ENCODE measurements around the gene ABCG1.

ABCG1 gene

DNA sequence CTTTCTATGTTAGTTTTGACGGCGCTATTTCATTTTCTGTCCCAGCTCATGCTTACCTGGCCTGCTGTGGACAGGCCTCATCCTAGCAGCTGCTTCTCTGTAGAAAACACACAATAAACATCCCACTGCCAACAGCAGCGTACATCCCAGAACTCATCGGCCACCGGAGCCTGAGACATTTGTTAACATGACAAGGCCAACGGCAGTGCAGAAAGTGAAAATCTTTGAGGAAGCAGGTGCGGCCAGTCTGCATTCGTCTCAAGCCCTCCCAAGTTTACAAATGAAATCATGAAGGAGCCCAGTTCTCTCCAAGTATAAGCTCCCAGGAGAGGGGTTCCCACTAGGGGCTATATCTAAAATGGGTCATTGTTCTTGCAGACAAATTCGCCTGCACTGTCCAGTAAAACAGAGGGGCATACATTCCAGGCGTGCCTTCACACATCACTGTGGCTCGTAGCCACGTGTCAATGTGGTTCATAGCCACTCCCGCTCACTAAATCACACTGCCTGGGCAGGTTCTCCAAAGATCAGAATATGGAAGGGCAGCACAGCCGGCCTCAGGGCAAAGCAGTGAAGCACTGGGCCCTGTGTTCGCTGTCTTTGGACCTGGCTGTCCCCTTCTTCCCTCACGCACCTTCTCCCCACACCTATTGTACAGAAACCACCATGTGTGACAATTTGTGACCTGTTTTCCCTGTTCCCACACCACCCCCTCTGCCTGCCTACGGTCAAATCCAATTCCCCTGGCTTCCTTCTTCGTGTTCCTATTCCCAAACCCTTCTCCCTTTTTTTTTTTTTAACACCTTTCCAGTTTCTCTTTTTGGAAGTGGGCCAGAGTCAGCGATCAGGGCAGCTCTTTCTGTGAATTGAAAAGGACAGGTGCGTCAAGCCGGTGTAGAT lies 27.0 kb upstream of the ABCG1 start:
- no peak for DNase-seq

DNA sequence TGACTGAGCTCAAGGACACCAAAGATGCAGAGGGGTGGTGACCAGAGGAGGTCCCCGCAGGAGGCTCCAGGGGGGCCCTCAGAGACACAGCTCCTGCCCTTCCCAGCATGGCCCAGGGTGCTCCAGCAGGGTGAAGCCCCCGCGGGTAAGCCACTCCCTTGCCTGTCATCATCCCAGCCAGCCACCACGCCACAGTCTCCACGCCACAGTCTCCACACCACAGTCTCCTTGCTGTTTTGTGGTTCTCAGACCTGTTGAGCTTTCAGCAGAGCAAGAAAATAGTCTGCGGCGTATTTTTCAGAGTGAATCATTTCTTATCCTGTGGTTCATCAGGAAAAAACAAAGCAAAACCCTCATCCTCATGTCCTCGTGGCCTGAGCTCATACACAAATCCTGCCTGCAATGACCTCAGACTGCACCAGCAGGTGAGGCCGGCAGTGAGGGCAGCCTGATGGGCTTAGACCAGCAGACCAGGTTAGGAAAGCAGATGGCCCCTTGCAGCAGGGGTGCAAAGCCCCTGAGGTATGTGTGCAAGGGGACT lies 25.7 kb upstream of the ABCG1 start:
- no peak for DNase-seq

GRCh38 chr21:42193721-42194120 lies 25.2 kb upstream of the ABCG1 start:
- no peak for DNase-seq

- no peak for DNase-seq
These were observed 24.1 kb upstream of the ABCG1 start for GRCh38 chr21:42194863-42195262.

DNA sequence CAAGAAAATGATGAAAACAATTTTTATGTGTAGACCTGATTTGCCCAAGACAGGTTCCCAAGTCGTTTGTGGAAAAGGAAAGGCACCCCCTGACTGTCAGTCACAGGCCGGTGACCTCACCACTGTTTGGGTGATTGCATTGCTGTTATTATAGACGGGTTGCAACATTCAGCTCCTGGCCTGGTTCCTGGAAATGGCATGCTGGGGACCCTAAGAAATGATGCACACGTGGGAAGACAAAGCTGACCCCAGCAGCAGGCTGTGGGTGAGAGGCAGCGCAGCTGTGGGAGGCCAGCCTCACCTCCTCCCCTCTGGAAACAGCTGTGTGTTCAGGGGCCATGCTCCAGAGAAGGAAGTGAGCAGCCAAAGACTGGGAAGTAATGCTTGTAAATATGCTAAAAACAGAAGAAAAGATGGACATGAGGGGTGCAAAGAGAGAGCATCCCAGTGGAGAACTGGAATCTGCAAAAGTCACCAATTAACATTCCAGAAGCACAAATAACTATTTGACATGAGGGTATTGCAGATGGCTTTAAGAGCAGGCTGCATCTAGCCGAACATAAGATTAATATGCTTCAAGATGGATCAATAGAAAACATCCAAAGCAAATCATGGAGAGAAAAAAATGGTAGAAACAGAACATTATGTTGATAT lies 23.4 kb upstream of the ABCG1 start:
- no peak for DNase-seq

- DNase-seq, result no peak
These were observed 19.7 kb upstream of the ABCG1 start for GRCh38 chr21:42198929-42199867.

DNA sequence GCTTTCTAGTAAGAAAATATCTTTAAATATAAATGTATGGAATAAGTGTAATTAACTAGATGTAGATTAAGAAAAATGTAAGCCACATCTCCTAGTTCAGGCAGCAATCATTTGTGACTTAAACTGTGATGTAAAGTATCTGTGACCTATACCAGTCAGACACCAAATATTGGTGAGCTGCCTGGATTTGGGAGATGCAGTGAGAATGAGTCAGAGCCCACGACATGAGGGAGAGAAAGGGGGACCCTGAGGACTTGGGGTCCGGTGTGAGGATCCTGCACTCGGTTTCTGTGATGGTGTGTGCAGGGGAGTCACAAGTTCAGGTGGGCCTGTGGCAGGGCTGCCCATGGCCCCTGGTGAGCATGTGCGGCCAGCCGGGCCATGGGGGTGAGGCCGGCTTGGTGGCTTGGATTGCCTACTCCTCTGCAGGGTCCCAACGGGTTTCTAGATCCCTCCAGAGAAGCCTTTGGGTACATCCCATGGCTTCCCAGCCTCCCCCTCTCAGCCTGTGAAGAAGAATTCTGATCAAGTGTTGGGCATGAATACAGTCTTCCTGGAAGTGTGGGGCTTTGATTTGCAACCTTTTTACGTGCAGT lies 19.0 kb upstream of the ABCG1 start:
- DNase-seq, result no peak

- DNase-seq, result peak; percentile 40
These were observed 17.9 kb upstream of the ABCG1 start for GRCh38 chr21:42200906-42201614.

- no peak for DNase-seq
These were observed 17.3 kb upstream of the ABCG1 start for GRCh38 chr21:42201615-42202161.

GRCh38 chr21:42202321-42202720 lies 16.6 kb upstream of the ABCG1 start:
- DNase-seq, result no peak

GRCh38 chr21:42203321-42203720 lies 15.6 kb upstream of the ABCG1 start:
- DNase-seq, result no peak

DNA sequence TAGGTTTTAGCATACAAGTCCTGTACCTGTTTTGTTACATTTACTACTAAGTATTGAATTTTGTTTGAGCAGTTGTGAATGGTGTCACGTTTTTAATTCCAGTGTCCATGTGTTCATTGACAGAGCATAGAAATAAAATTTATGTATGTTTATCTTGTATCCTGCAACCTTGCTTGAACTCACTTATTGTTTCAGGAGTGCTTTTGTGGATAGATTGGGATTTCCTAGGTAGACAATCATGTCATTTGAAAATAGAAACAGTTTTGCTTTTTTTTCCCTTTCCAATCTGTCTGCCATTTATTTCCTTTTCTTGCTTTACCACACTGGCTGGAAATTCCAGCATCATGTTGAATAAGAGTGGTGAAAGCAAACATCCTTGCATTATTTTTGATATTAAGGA lies 15.0 kb upstream of the ABCG1 start:
- DNase-seq, result no peak

GRCh38 chr21:42207426-42207825 lies 11.5 kb upstream of the ABCG1 start:
- no peak for DNase-seq

GRCh38 chr21:42208036-42208435 lies 10.9 kb upstream of the ABCG1 start:
- DNase-seq, result no peak

DNA sequence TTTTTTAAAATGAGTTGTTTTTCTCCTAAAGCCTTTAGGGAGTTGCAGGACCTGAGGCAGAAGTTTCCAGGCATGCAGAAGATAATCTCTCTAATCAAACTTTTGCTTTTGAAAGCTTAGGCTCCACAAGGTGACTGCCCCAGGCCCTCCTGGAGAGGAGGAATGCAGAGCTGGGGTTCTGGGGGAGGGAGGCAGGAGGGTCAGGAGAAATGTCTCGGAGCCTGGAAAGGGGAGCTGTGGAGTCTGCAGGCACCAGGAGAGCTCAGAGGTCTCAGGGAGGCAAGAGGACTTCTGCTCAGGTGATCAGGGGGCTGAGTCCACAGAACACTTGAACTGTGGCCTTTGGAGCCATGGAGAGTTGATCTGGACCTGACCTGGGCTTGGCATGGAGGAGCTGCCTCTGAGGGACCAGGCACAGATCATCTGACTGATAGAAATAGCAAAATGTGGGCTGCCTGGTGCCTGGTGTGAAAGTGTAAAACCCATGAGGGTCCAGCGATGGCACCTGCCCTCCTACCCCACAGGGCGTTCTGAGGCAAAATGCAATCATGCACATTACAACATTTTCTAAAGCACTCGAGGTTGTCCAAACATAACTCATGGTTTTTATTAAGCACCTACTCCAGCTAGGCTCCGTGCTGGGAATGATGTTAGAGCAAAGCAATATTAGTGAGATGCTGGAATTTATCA lies 10.0 kb upstream of the ABCG1 start:
- no peak for DNase-seq

GRCh38 chr21:42209801-42210479 lies 9.0 kb upstream of the ABCG1 start:
- DNase-seq, result no peak

DNA sequence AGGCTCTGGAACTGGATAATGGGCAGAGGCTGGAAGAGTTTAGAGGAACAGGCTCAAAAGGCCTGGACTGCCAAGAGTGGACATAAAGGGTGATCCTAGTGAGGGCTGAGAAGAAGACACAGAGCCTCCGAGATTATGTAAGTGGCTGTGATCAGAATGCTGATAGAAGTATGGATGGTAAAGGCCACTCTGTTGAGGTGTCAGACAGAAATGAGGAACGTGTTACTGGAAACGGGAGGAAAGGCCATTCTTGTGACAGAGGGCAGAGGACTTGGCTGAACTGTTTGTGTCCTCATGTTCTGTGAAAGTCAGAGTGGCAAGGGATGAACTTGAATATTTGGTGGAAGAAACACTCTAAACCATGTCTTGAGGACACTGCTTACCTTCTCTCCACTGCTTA lies 6.7 kb upstream of the ABCG1 start:
- no peak for DNase-seq

GRCh38 chr21:42213082-42213774 lies 5.7 kb upstream of the ABCG1 start:
- no peak for DNase-seq

GRCh38 chr21:42214081-42214750 lies 4.7 kb upstream of the ABCG1 start:
- DNase-seq, result no peak

Measured in retina (tissue), 1 donor.